Astrocyte (in vitro differentiated cells and primary cell): ENCODE data around the gene FLT1.

Source experiments
- CTCF ChIP-seq: IDR thresholded peaks from 2 replicates; pipeline ENCODE4 v1.5.1; 2011; ENCODE audit warnings: low read depth, mild to moderate bottlenecking, inconsistent platforms, low read length, moderate library complexity; ENCODE audit not compliant: insufficient read depth
- EZH2 ChIP-seq: IDR thresholded peaks from 2 replicates; pipeline ENCODE4 v1.6.1; 2012; ENCODE audit warnings: mild to moderate bottlenecking, low read length, inconsistent platforms; ENCODE audit not compliant: insufficient read depth

- TF ChIP-seq CTCF (no peak), EZH2 (no peak)
Measured at GRCh38 chr13:28412981-28413380, 81.9 kb downstream of the FLT1 start.
